Mesenchymal stem cell (in vitro differentiated cells and primary cell): ENCODE measurements around the gene RGS14.

Source experiments
- DNase-seq: peaks from one replicate; pipeline ENCODE4 v3.0.0-alpha.2; 2013
- H2AFZ ChIP-seq: one replicate; pipeline ENCODE4 v1.6.1; 2013; ENCODE audit warnings: low read depth, mild to moderate bottlenecking, control low read depth, inconsistent platforms, low read length, moderate library complexity
- H2AK5ac ChIP-seq: 2 replicates; pipeline ENCODE4 v1.6.1; 2013; ENCODE audit warnings: low read length, moderate library complexity, mild to moderate bottlenecking, inconsistent platforms; ENCODE audit not compliant: severe bottlenecking
- H2BK120ac ChIP-seq: one replicate; pipeline ENCODE4 v1.6.1; 2013; ENCODE audit warnings: low read depth, mild to moderate bottlenecking, inconsistent platforms, low read length, moderate library complexity
- H2BK12ac ChIP-seq, 2 experiments: one replicate each; pipeline ENCODE4 v1.6.1; 2013; ENCODE audit warnings: inconsistent platforms in 2 of 2, low read length in 2 of 2, mild to moderate bottlenecking in 2 of 2, moderate library complexity in 2 of 2, control low read depth in 1 of 2
- H2BK15ac ChIP-seq: one replicate; pipeline ENCODE4 v1.6.1; 2013; ENCODE audit warnings: mild to moderate bottlenecking, low read depth, inconsistent platforms; ENCODE audit not compliant: poor library complexity, severe bottlenecking
- H2BK5ac ChIP-seq: 2 replicates; pipeline ENCODE4 v1.6.1; 2013; ENCODE audit warnings: low read depth, mild to moderate bottlenecking, low read length, control low read depth, inconsistent platforms; ENCODE audit not compliant: poor library complexity, severe bottlenecking
- H3K14ac ChIP-seq, 2 experiments: one replicate each; pipeline ENCODE4 v1.6.1; 2013; ENCODE audit warnings: inconsistent platforms in 2 of 2, low read length in 2 of 2, control low read depth in 1 of 2, mild to moderate bottlenecking in 1 of 2, moderate library complexity in 1 of 2
- H3K18ac ChIP-seq, 2 experiments: one replicate each; pipeline ENCODE4 v1.6.1; 2013; ENCODE audit warnings: inconsistent platforms in 2 of 2, low read length in 2 of 2, control low read depth in 1 of 2, low read depth in 1 of 2, mild to moderate bottlenecking in 1 of 2
- H3K23ac ChIP-seq, 2 experiments: one replicate each; pipeline ENCODE4 v1.6.1; 2013; ENCODE audit warnings: inconsistent platforms in 2 of 2, low read length in 2 of 2, mild to moderate bottlenecking in 2 of 2, moderate library complexity in 2 of 2, control low read depth in 1 of 2
- H3K27ac ChIP-seq: 2 replicates; pipeline ENCODE4 v1.5.1; 2013; ENCODE audit warnings: mild to moderate bottlenecking, moderate library complexity, low read length, control low read depth, inconsistent platforms; ENCODE audit not compliant: poor library complexity, severe bottlenecking
- H3K27me3 ChIP-seq, 2 experiments: 2 replicates each; pipeline versions ENCODE4 v1.6.1 to v1.7.0; 2013; ENCODE audit warnings: low read length in 2 of 2, mild to moderate bottlenecking in 2 of 2, moderate library complexity in 2 of 2, control low read depth in 1 of 2, inconsistent platforms in 1 of 2; ENCODE audit not compliant: control insufficient read depth in 1 of 2, insufficient read depth in 1 of 2
- H3K36me3 ChIP-seq, 2 experiments: 2 replicates each; pipeline versions ENCODE4 v1.6.1 to v1.7.0; 2013; ENCODE audit warnings: low read length in 2 of 2, control low read depth in 1 of 2, inconsistent platforms in 1 of 2, low read depth in 1 of 2, mild to moderate bottlenecking in 1 of 2; ENCODE audit not compliant: insufficient read depth in 2 of 2, control insufficient read depth in 1 of 2
- H3K4ac ChIP-seq, 2 experiments: one replicate each; pipeline ENCODE4 v1.6.1; 2013; ENCODE audit warnings: inconsistent platforms in 2 of 2, low read length in 2 of 2, mild to moderate bottlenecking in 2 of 2, moderate library complexity in 2 of 2, control low read depth in 1 of 2, low read depth in 1 of 2
- H3K4me1 ChIP-seq: 2 replicates; pipeline ENCODE4 v1.6.1; 2013; ENCODE audit warnings: low read depth, low read length, control low read depth; ENCODE audit not compliant: control insufficient read depth, insufficient read depth
- H3K4me2 ChIP-seq: 2 replicates; pipeline ENCODE4 v1.6.1; 2013; ENCODE audit warnings: low read length, mild to moderate bottlenecking, inconsistent platforms; ENCODE audit not compliant: poor library complexity, severe bottlenecking
- H3K4me3 ChIP-seq, 2 experiments: 2 replicates each; pipeline versions ENCODE4 v1.5.1 to v1.7.0; 2013; ENCODE audit warnings: low read length in 2 of 2, mild to moderate bottlenecking in 2 of 2, control low read depth in 1 of 2, low read depth in 1 of 2; ENCODE audit not compliant: insufficient read depth in 1 of 2
- H3K79me1 ChIP-seq: replicated peaks from 2 replicates; pipeline ENCODE4 v1.6.1; 2013; ENCODE audit warnings: mild to moderate bottlenecking, control low read depth, low read length, inconsistent platforms; ENCODE audit not compliant: poor library complexity, severe bottlenecking
- H3K9ac ChIP-seq: 2 replicates; pipeline ENCODE4 v1.7.0; 2013; ENCODE audit warnings: mild to moderate bottlenecking, low read length, moderate library complexity
- H3K9me3 ChIP-seq: 2 replicates; pipeline ENCODE4 v1.7.0; 2013; ENCODE audit warnings: mild to moderate bottlenecking, low read length; ENCODE audit not compliant: control insufficient read depth
- H4K8ac ChIP-seq: one replicate; pipeline ENCODE4 v1.6.1; 2013; ENCODE audit warnings: inconsistent platforms, mild to moderate bottlenecking, low read length, moderate library complexity
- H4K91ac ChIP-seq: one replicate; pipeline ENCODE4 v1.6.1; 2013; ENCODE audit warnings: mild to moderate bottlenecking, low read length, inconsistent platforms
- WGBS: methylation state at CpG from one replicate; pipeline ENCODE4 v1.1.7; 2013; ENCODE audit warnings: mixed read lengths; 5-methylcytosine and 5-hydroxymethylcytosine counted together

The RGS14 gene

GRCh38 chr5:177361418-177362291, 3.9 kb downstream of the RGS14 start:
- 91% methylated on average over 5 of the region's 6 CpGs for WGBS
- no peaks in the 10 kb centered on the region for H3K79me1 ChIP-seq

GRCh38 chr5:177362292-177362609, 4.5 kb downstream of the RGS14 start:
- H4K91ac ChIP-seq = peak overlapping the region; percentile 6
- no peaks in the 10 kb centered on the region for H3K9me3 ChIP-seq
- H3K79me1 ChIP-seq = no peaks in the 10 kb centered on the region
- H2BK15ac ChIP-seq = no peak overlapping the region
- H3K18ac ChIP-seq = no peak overlapping the region
- no peak overlapping the region for H3K4ac ChIP-seq
- H4K8ac ChIP-seq = no peak overlapping the region
- no peak overlapping the region for H2BK120ac ChIP-seq
- H3K14ac ChIP-seq = no peak overlapping the region
- H2AFZ ChIP-seq = no peak overlapping the region
- H2BK12ac ChIP-seq = no peak overlapping the region
- no peak overlapping the region for H3K9ac ChIP-seq
- H3K23ac ChIP-seq = no peak overlapping the region
- peaks cover 0 to 55% of the 10 kb centered on the region in 2 experiments for H3K27me3 ChIP-seq
- H3K36me3 ChIP-seq = no peaks in the 10 kb centered on the region
- no peak overlapping the region for H3K4me2 ChIP-seq
- 75% methylated on average over 8 of the region's 8 CpGs for whole genome bisulfite sequencing
- H3K4me1 ChIP-seq = peaks cover 32% of the 10 kb centered on the region
- DNase-seq = no peak
- H2BK5ac ChIP-seq = no peak overlapping the region
- H3K4me3 ChIP-seq = no peak overlapping the region
- no peak overlapping the region for H3K27ac ChIP-seq
- H2AK5ac ChIP-seq = peak overlapping the region; percentile 4

More at GRCh38 chr5:177361418-177362291, 3.9 kb downstream of the RGS14 start:
- no peak overlapping the region for H4K91ac ChIP-seq
- no peak overlapping the region for H2BK5ac ChIP-seq
- no peak overlapping the region for H3K9ac ChIP-seq
- H2AFZ ChIP-seq = no peak overlapping the region
- H3K27ac ChIP-seq = no peak overlapping the region
- H3K14ac ChIP-seq = no peak overlapping the region
- H3K9me3 ChIP-seq = no peaks in the 10 kb centered on the region
- H4K8ac ChIP-seq = no peak overlapping the region
- H2AK5ac ChIP-seq = peak overlapping the region; percentile 4
- no peak overlapping the region for H3K4ac ChIP-seq
- H2BK15ac ChIP-seq = peak overlapping the region; percentile 44
- H3K18ac ChIP-seq = no peak overlapping the region
- H3K4me2 ChIP-seq = no peak overlapping the region
- no peak overlapping the region for H3K4me3 ChIP-seq
- peaks cover 28% of the 10 kb centered on the region for H3K4me1 ChIP-seq
- no peak for DNase-seq
- no peak overlapping the region for H3K23ac ChIP-seq
- no peak overlapping the region for H2BK12ac ChIP-seq
- no peak overlapping the region for H2BK120ac ChIP-seq
- H3K27me3 ChIP-seq = peaks cover 0 to 61% of the 10 kb centered on the region in 2 experiments
- H3K36me3 ChIP-seq = no peaks in the 10 kb centered on the region

- peak overlapping the region; percentile 64 to 88 for H3K18ac ChIP-seq
- no peak overlapping the region for H2AK5ac ChIP-seq
- peaks cover 32% of the 10 kb centered on the region for H3K4me1 ChIP-seq
- no peak overlapping the region for H3K27ac ChIP-seq
- H2BK120ac ChIP-seq = peak overlapping the region; percentile 23
- peak; percentile 49 for DNase-seq
- H3K79me1 ChIP-seq = no peaks in the 10 kb centered on the region
- peak overlapping the region; percentile 26 for H3K9ac ChIP-seq
- H3K23ac ChIP-seq = no peak overlapping the region
- peaks cover 0 to 54% of the 10 kb centered on the region in 2 experiments for H3K27me3 ChIP-seq
- peak overlapping the region; percentile 73 for H4K8ac ChIP-seq
- H2BK5ac ChIP-seq = no peak overlapping the region
- peak overlapping the region; percentile 61 to 66 for H3K4me3 ChIP-seq
- WGBS = 11% methylated on average over 43 of the region's 59 CpGs
- H3K14ac ChIP-seq = peak overlapping the region in 1 of 2 experiments; percentile 79
- H4K91ac ChIP-seq = peak overlapping the region; percentile 57
- H3K36me3 ChIP-seq = no peaks in the 10 kb centered on the region
- no peak overlapping the region for H3K4ac ChIP-seq
- peak overlapping the region; percentile 83 for H2BK15ac ChIP-seq
- H3K9me3 ChIP-seq = no peaks in the 10 kb centered on the region
- H3K4me2 ChIP-seq = peak overlapping the region; percentile 89
- H2AFZ ChIP-seq = peak overlapping the region; percentile 89
- peak overlapping the region in 1 of 2 experiments; percentile 43 for H2BK12ac ChIP-seq
Observed at GRCh38 chr5:177362610-177363507, 5.1 kb downstream of the RGS14 start.

- H3K18ac ChIP-seq = no peak overlapping the region
Observed at GRCh38 chr5:177363565-177363964, 5.8 kb downstream of the RGS14 start.

More at GRCh38 chr5:177363565-177363964, 5.8 kb downstream of the RGS14 start:
- DNase-seq = no peak
- 64% methylated on average over 8 of the region's 10 CpGs for WGBS
- Histone ChIP-seq H3K79me1 (no peaks in the 10 kb centered on the region), H2AK5ac (peak overlapping the region; percentile 40), H2BK5ac (no peak overlapping the region), H3K9ac (no peak overlapping the region), H3K4ac (no peak overlapping the region), H3K36me3 (no peaks in the 10 kb centered on the region), H3K4me1 (peaks cover 31% of the 10 kb centered on the region), H3K14ac (no peak overlapping the region), H3K27me3 (peaks cover 0 to 54% of the 10 kb centered on the region in 2 experiments), H2AFZ (peak overlapping the region; percentile 18), H3K4me3 (peak overlapping the region; percentile 60 to 61), H4K91ac (no peak overlapping the region), H3K23ac (no peak overlapping the region), H2BK12ac (no peak overlapping the region), H2BK120ac (no peak overlapping the region), H3K9me3 (no peaks in the 10 kb centered on the region), H3K27ac (no peak overlapping the region), H4K8ac (peak overlapping the region; percentile 7), H2BK15ac (no peak overlapping the region), H3K4me2 (peak overlapping the region; percentile 89)
